Neural progenitor cell (in vitro differentiated cells): ENCODE measurements around the gene GALNS.

Experiments used
- CTCF ChIP-seq: fragments of 200-600 bp; sonication (generic); IDR thresholded peaks from 2 replicates; pipeline ENCODE4 v1.5.1; 2017; ENCODE audit warnings: antibody characterized with exemption, mild to moderate bottlenecking
- EZH2 ChIP-seq: fragments of 200-600 bp; sonication (generic); IDR thresholded peaks from 2 replicates; pipeline ENCODE4 v1.6.1; 2017; ENCODE audit warnings: antibody characterized with exemption, mild to moderate bottlenecking, moderate library complexity
- EZH2phosphoT487 ChIP-seq: fragments of 200-600 bp; sonication (generic); IDR thresholded peaks from 2 replicates; pipeline ENCODE4 v1.6.1; 2017; ENCODE audit warnings: antibody characterized with exemption

DNA sequence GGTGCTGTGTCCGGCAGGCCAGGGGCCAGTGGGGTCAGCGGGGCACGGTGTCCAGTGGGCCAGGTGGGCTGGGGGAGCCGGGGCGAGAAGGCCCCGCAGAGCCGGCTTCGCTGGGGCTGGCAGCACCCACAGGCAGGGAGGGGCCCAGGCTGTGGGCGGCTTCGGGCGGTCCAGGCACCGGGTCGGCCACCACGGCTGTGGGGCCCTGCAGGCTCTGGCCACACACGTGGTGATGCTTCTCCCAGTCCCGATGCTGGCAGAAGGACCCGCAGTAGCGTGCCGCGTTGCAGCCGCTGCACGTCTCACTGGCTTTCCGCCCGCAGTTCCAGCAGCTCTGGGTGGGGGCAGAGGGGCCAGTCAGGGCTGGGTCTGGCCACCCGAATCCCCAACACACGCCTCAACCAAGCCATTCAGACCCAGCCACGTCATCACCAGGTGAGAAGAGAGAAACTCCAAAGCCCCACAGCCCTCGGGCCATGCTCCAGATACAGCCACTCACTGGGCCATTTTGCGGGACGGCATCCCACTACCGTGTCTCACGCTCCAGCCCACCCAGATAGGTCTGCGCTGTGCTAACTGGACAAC lies 20.3 kb upstream of the GALNS start:
- TF ChIP-seq EZH2 (no peak), CTCF (no peak), EZH2phosphoT487 (no peak)
